ENCODE measurements around the gene TSPEAR. TPM values are rescaled to one million over a fixed set of nuclear protein-coding genes. Genes with fewer than 3 reads are reported as not detected.

TSPEAR gene
- total RNA-seq, 1 experiment from 2014 or later: not detected

DNA sequence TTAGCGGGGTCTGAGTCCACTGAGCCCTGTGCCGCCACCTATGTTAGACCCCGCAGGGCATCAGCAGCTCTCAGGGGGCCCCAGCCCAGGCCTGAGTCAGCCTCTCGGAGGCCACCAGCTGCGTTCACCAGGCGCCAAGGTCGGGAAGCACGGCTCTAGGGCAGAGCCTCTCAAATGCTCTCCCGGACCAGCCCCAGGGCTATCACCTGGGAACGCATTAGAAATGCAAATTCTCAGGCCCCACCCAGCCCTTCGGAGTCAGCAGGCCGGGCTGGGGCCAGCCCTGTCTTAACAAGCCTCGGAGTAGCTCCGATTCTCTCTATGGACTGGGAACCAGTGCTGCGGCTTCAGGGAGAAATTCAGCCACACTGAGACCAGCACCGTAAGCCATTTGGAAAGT lies 37.2 kb upstream of the TSPEAR start:
- in situ Hi-C loops (cut with HindIII; ENCODE audit: low pct_unique_long_range_greater_than_20kb, low sequenced_read_pairs): no loop called here
- DNase-seq (ENCODE audit: low read depth, low spot score): no peak

DNA sequence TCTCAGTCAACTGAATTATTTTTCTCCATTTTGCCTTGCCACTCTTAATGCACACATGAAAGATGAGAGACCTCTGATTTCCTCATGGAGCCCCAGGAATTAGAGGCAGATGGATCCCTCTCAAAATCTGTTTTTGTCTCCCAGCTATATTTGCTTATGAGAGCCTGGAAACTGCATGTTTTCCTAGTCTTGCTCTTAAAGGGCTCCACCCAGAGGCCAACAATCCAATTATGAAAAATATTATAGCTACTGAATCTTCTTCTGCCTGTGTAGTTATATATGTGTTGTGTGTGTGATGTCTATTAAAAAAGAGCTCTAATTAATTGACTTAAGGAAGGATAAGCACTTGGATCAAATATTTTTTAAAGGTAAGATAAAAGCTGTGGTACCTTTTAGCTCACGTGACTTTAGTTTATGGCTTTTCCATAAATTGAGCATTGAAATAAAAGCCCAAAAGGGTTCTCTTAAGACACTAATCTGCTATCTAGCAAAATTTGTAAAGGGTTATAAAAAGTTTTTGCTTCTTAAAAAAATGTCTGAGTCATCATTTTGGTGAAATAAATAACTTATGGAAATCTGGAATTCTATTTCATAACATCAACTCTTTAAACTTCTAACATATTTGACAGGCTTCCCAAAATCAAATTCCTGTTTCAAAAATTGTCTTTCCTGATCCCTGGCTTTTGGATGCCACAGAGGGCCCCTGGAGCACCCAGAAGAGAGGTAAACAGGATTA lies 31.2 kb upstream of the TSPEAR start:
- peak; percentile 53 for DNase-seq (ENCODE audit: low read depth, low spot score)
- in situ Hi-C loops (cut with HindIII; ENCODE audit: low pct_unique_long_range_greater_than_20kb, low sequenced_read_pairs): no loop called here

DNA sequence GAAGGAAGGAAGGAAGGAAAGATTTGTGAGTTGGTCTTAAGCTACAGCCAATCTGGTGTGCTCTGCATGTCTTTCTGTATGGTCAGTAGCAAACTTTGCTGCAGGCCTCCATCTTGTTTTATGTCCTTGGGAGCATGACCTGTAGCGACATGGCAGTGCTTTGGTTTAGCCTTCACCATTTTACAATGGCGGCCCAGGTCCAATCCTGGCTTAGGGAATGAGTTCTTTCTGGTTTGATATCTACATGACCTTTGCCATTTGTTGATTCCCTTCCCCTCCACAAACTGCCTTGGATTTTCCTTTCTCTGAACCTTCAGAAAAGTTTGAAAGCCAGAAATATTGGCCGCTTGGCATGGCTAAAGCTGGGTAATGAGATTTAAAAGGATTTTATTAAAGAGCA lies 30.5 kb upstream of the TSPEAR start:
- in situ Hi-C loops (cut with HindIII; ENCODE audit: low pct_unique_long_range_greater_than_20kb, low sequenced_read_pairs): no loop called here
- no peak for DNase-seq (ENCODE audit: low read depth, low spot score)

GRCh38 chr21:44740742-44741141 lies 29.4 kb upstream of the TSPEAR start:
- in situ Hi-C loops (cut with HindIII; ENCODE audit: low pct_unique_long_range_greater_than_20kb, low sequenced_read_pairs): no loop called here
- DNase-seq (ENCODE audit: low read depth, low spot score): no peak

DNA sequence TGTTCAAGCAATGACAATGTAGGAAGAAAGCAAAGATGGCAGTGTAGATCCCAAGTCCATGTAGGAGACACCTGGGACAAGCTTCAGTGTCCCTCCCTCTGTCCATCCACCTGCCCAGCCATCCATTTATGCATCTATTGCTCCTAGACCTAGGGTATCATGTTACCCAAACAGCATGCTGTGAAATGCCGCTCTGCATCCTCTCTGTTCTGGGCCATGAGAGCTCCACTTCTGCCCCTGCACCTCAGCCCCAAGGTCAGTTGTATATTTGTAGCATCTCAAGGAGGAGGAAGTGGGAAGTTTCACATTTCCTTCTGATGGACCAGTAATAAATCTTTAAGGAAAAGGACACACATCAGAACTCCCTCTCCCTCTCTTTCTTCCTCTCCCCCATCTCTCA lies 27.9 kb upstream of the TSPEAR start:
- in situ Hi-C loops (cut with HindIII; ENCODE audit: low pct_unique_long_range_greater_than_20kb, low sequenced_read_pairs): no loop called here

DNA sequence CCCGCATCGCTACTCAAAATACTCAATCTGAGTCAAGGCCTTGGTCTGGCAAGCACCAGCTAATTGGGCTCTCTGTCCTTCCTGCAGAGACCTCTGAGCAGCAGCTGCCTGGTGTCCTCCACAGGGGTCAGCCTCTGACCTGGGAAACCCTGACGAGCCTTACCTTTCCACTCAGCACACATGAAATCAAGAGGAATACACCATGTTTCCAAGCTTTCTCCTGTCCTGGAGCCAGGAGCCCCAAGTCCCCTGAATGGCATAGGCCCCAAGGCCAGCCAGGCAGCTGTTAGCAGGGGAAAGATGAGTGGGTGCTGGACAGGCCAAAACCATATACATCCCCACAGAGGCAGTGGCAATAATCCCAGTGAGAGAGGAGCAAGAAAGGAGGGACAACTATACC lies 27.2 kb upstream of the TSPEAR start:
- in situ Hi-C loops (cut with HindIII; ENCODE audit: low pct_unique_long_range_greater_than_20kb, low sequenced_read_pairs): no loop called here

More for the DNA sequence above, 27.9 kb upstream of the TSPEAR start:
- no peak for DNase-seq (ENCODE audit: low read depth, low spot score)

DNA sequence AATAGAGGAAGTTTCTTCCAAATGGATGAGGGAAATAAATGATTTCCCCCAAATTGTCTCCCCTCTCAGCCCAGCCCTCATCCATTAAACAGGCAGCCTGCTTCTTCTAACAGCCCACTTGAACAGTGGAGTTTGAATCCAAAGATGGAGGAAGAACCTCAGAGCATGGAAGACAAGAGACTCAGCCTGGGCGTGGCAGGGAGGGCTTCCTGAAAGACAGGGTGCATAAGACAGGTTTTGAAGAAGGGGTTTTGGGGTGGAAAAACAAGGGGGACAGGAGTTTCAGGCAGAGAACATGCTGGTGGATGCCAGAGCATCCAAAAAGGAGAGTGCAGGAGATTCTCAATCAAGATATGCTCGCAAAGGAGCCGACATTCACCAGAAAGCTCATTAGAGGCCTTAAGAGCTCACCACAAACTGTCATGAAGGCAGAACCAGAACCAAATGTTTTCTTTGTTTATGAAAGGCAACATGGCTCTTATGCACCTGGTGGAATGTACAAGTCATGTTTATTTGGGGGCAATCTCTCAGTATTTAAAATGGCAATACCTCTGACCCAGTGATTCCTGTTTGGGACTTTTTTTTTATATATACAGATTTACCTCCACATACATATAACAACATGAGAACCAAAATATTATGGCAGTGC lies 26.5 kb upstream of the TSPEAR start:
- in situ Hi-C loops (cut with HindIII; ENCODE audit: low pct_unique_long_range_greater_than_20kb, low sequenced_read_pairs): no loop called here

More for the DNA sequence above, 27.2 kb upstream of the TSPEAR start:
- DNase-seq (ENCODE audit: low read depth, low spot score): no peak

DNA sequence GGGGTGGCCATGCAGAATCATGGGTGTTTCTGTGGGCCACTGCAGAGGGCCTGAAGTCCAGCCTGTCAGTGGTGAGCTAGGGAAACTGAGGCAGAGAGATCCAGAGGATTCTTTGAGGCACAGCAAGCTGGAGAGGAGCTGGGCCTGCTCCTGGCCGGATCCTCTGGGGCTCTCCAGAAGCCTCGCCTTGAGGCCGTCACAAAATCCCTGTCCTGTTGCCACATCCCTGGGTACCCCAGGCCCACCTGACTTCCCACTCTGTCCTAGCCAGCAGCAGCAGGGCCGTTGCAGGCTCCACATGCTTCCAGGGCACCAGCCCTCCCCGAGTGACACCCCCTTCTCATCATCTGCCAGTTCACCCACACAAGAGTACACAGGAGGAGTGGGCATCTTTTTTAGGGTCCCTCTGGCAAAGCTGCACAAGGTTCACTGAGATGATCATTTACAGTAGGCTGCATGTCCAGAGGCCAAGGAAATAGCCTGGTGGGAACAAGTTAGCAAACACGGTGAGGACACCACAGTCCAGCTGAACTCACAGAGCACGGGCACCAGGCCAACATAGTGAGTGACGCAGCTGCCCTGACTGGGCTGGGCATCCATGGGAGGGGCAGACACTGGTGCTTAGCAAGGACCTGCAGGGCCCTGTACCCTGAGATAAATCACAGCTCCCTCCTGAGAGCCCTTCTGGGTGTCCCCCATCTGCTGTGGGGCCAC lies 25.1 kb upstream of the TSPEAR start:
- in situ Hi-C loops (cut with HindIII; ENCODE audit: low pct_unique_long_range_greater_than_20kb, low sequenced_read_pairs): no loop called here
- no peak for DNase-seq (ENCODE audit: low read depth, low spot score)

More for the DNA sequence above, 26.5 kb upstream of the TSPEAR start:
- DNase-seq (ENCODE audit: low read depth, low spot score): no peak

DNA sequence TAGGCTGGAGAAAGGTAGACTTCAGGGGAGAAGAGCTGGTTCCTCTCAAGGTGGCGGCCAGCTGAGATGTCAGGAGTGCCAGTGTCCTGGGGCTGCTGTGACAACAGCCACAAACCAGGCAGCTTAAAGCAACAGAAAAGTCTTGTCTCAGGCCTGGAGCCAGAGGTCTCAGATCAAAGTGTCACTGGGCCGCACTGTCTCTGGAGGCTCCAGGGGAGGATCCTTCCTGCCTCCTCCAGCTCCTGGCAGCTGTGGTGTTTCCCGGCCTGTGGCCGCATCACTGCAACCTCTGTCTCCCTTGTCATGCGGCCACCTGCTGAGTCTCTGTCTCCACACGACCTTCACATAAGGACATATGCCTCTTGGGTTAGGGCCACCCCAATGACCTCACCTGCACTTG lies 24.4 kb upstream of the TSPEAR start:
- in situ Hi-C loops (cut with HindIII; ENCODE audit: low pct_unique_long_range_greater_than_20kb, low sequenced_read_pairs): no loop called here
- no peak for DNase-seq (ENCODE audit: low read depth, low spot score)

DNA sequence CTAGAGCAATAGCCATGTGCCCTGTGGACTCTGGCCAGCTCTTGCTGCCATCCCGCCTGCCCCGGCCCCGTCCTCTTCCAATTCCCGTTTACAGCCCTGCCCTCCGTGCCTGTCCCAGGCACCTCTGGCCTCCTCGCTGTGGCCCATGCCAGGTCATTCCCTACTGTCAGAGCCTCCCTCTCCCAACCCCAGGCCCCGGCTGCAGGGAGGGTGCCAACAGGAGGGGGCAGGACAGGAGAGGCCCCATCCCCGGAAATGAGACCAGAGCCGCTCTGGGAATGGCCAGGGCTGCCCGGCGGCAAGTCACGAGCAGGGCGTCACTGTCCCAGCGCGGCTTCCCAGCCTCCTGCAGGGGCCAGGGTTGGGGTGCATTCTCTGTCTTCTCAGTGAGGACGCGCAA lies 23.5 kb upstream of the TSPEAR start:
- in situ Hi-C loops (cut with HindIII; ENCODE audit: low pct_unique_long_range_greater_than_20kb, low sequenced_read_pairs): no loop called here
- no peak for DNase-seq (ENCODE audit: low read depth, low spot score)

DNA sequence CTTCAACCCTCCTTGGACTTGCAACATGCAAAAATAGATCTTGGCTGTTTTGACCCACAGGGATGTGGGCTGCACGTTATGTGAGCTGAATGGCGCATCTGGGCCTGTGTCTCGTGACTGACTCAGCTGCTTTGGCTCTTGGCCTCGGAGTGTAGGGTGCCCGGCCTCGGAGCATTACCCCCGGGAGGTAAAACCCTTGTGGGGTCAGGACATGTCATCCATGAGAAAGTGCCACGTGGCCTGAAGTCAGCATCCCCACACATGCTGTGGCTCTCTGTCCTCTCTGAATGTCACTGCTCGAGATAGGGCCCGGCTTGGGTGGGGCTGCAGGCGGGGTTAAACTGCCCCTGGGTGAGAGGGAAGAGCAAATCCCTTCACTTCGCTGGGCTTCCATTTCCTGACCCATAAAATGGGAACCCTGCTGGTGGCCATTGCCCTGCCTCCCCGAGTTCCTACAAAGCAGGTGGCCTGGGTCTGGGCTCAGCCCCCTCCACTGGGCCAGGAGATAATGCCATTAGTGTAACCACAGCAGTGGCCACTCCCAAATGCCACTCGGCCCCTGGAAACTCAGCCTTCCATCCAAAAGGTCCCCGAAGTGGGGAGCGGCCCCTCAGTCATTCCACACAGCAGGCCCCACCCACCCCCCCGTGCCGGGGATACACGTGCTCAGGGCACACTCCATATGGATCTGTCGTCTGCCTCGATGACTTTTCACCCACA lies 22.8 kb upstream of the TSPEAR start:
- no peak for DNase-seq (ENCODE audit: low read depth, low spot score)
- in situ Hi-C loops (cut with HindIII; ENCODE audit: low pct_unique_long_range_greater_than_20kb, low sequenced_read_pairs): no loop called here

- no peak for DNase-seq (ENCODE audit: low read depth, low spot score)
- in situ Hi-C loops (cut with HindIII; ENCODE audit: low pct_unique_long_range_greater_than_20kb, low sequenced_read_pairs): no loop called here
Observed at GRCh38 chr21:44732956-44733355, 21.6 kb upstream of the TSPEAR start.

GRCh38 chr21:44732263-44732662 lies 20.9 kb upstream of the TSPEAR start:
- DNase-seq (ENCODE audit: low read depth, low spot score): no peak
- in situ Hi-C loops (cut with HindIII; ENCODE audit: low pct_unique_long_range_greater_than_20kb, low sequenced_read_pairs): no loop called here

DNA sequence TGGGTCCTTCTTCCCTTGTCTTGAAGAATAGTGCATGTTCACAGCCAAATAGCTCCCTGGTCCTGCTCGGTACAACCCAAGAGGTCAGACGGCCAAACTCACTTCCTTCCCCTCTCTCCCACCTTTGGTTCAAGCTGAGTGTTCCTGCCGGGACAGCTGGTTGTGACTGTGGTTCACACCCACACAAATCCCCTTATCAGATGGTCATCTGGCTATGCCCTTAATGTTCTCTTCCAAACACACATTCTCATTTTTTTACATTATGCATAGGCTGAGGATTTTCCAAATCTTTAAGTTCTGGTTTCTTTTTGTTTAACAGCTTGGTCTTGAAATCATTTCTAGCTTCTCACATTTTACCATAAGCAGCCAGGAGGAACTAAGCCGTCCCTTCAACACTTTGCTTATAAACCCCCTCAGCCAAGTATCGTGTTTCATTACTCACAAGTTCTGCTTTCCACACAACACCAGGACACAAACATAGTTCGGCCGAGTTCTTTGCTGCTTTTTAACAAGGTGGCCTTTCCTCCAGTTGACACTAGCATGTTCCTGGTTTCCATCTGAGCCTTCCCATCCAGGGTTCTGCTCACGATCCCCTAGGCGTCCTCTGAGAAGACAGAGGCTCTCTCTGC lies 19.7 kb upstream of the TSPEAR start:
- in situ Hi-C loops (cut with HindIII; ENCODE audit: low pct_unique_long_range_greater_than_20kb, low sequenced_read_pairs): no loop called here
- no peak for DNase-seq (ENCODE audit: low read depth, low spot score)

GRCh38 chr21:44730028-44730395 lies 18.6 kb upstream of the TSPEAR start:
- in situ Hi-C loops (cut with HindIII; ENCODE audit: low pct_unique_long_range_greater_than_20kb, low sequenced_read_pairs): no loop called here
- no peak for DNase-seq (ENCODE audit: low read depth, low spot score)

DNA sequence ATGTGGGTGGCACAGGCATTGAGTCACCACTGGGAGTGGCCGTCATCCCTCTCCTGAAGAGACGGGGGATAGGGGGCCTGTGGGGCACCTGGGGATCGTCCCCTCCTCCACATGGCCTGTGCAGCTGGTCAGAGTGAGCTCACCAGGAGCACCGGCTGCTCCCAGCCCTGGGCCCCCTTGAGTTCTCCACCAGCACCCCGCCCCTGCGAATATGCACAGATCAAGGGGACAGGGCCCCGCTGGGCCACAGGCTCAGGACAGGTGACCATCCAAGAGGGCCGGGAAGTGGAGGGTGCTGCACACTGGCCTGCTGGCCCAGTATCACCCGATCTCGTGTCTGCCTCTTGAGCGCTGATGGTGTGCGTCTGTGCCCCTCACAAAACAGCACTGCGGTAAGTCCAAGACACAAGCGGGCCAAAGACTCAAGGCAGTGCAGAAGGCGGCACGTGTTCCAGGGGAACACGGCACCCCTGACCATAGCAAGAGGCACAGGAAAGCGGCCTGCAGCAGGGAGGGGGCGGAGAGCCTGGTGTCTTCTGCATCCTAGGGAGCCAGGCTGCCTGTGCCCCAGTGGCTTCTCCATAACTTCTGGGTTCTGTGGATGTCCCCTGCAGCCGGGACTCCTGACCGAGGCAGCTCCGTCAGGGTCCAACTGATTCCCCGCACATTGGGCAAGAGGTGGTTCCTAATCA lies 18.1 kb upstream of the TSPEAR start:
- in situ Hi-C loops (cut with HindIII; ENCODE audit: low pct_unique_long_range_greater_than_20kb, low sequenced_read_pairs): no loop called here

GRCh38 chr21:44728716-44729115 lies 17.3 kb upstream of the TSPEAR start:
- DNase-seq (ENCODE audit: low read depth, low spot score): no peak
- in situ Hi-C loops (cut with HindIII; ENCODE audit: low pct_unique_long_range_greater_than_20kb, low sequenced_read_pairs): no loop called here

More for the DNA sequence above, 18.1 kb upstream of the TSPEAR start:
- no peak for DNase-seq (ENCODE audit: low read depth, low spot score)
